ENCODE data around the gene LCT.
A peak's percentile ranks its signal among the peaks of the same experiment; 100 is the strongest.
"Not testable (repeated sequence)": the region's sequence is repeated elsewhere in the genome, so short reads cannot be mapped to it uniquely, and the experiment has no call there.

LCT gene

DNA sequence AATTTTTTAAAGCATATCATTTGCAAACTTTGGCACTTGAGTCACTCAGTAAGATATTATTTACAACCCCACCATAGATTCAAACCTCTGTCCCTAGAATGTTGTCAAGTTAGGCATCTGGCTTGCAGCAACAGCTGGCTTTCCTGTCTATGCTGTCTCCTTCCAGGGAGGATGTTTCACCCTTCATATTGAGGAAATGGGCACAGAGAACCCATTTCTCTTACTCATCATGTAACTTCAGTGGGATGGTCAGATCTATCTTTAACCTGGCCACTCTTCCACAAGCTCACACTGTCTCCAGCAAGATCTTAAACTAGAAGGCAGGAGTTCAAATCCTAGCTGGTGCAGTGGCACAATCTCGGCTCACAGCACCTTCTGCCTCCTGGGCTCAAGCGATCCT, 15.8 kb downstream of the LCT start:
- TF ChIP-seq, protein P1, sequence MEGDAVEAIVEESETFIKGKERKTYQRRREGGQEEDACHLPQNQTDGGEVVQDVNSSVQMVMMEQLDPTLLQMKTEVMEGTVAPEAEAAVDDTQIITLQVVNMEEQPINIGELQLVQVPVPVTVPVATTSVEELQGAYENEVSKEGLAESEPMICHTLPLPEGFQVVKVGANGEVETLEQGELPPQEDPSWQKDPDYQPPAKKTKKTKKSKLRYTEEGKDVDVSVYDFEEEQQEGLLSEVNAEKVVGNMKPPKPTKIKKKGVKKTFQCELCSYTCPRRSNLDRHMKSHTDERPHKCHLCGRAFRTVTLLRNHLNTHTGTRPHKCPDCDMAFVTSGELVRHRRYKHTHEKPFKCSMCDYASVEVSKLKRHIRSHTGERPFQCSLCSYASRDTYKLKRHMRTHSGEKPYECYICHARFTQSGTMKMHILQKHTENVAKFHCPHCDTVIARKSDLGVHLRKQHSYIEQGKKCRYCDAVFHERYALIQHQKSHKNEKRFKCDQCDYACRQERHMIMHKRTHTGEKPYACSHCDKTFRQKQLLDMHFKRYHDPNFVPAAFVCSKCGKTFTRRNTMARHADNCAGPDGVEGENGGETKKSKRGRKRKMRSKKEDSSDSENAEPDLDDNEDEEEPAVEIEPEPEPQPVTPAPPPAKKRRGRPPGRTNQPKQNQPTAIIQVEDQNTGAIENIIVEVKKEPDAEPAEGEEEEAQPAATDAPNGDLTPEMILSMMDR (IDR thresholded peaks at IDR 0.05; ENCODE audit: low read depth, low read length) = no peak
- no peak for DNase-seq (ENCODE audit: extremely low read depth, low read depth)

DNA sequence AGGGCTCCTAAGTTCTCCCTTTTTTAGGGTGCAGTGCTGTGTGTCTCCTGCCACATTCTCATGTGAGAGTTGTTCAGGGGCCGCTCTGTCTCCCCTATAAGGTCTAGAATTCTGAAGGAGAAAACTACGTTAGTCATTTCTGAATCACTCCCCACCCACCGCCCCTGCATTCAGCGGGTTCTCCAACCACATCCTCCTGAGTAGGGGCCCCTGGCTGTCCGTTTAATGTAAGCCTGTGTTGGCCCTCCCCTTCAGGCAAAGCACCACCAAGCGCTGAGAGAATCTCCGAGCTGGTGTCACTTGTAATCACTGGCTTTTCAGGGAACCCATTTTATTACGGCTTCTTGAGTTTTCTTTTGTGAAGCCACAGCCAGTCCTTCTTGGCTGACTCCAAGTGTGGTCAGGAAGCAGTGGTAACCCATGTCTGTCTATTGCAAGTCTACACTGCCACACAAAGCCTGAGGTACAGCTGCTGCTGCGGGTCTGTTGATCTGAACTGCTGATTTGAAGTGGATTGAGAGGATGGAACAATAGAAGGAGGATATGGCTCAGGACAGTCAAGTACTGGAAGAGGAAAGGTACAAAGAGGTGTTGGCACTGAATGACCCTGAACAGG, 16.9 kb downstream of the LCT start:
- no peak for DNase-seq (ENCODE audit: extremely low read depth, low read depth)

DNA sequence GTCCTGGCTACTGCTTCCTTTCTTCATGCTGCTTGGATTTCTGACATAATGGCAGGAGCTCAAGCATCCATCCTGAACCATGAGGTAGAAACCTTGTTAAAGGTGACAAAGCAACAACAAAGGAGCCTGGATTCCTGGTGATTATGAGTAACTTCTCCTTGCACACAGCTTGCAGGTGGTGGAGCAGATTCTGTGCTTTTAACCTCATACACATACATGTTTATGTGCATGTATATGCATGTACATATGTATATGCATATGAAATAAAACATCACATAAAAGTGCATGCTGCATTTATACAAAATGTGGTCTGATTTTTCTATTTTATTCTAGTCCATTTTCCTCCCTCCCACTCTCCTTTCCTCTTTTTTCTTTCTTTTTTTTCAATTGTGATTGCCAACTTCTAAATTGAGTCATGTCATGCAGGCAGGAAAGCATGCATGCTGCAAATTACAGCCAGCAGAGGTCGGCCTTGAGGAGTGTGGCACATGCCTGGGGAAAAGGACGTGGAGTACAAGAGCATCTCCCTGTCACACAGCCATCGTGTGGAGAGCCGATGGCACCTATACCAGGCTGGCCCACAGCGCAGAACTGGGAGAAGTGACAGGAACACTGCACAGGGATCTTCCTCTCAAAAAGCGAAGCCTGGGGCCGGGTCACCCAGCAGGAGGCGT, 17.9 kb downstream of the LCT start:
- no peak for DNase-seq (ENCODE audit: extremely low read depth, low read depth)
- TF ChIP-seq, protein P1 (IDR thresholded peaks at IDR 0.05; ENCODE audit: low read depth, low read length) = peak; percentile 33

More for the DNA sequence above, 16.9 kb downstream of the LCT start:
- TF ChIP-seq, protein P1 (IDR thresholded peaks at IDR 0.05; ENCODE audit: low read depth, low read length) = no peak

DNA sequence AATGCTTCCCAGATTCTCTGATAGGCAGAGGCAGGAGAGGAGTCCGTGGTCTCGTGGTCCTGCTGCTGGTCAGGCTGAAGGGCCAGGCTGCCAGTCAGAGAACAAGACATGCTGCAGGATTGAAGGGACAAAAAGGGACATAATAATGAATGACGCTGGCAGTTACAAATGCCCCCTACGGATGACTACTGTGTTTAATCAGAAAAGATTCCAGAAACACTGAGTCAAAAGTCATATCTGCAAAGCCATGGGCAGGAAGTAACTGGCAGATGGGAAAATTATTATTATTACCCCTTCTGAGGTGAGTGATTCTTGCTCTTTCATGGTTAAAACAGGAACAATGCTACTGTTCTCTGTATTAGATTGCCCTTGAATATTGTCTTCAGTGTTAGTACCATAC, 19.0 kb downstream of the LCT start:
- TF ChIP-seq, protein P1 (IDR thresholded peaks at IDR 0.05; ENCODE audit: low read depth, low read length) = no peak
- no peak for DNase-seq (ENCODE audit: extremely low read depth, low read depth)

DNA sequence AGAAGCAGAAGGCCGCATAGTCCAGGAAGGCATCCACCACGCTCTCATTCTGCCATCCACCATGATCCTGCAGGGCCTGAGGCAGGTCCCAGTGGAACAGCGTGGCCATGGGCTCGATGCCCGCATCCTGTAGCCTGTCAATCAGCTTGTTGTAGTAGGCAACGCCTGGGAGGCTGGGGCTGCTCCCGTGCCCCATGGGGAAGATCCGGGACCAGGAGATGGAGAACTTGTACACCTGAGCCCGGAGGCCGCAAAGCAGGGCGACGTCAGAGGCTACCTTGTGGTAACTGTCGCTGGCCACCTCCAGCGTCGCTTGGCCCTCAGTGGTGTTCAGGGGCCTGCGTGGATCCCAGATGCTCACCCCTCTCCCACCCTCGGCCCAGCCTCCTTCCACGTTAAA, 19.5 kb downstream of the LCT start:
- DNase-seq (ENCODE audit: extremely low read depth, low read depth) = no peak
- TF ChIP-seq, protein P1 (IDR thresholded peaks at IDR 0.05; ENCODE audit: low read depth, low read length) = no peak

DNA sequence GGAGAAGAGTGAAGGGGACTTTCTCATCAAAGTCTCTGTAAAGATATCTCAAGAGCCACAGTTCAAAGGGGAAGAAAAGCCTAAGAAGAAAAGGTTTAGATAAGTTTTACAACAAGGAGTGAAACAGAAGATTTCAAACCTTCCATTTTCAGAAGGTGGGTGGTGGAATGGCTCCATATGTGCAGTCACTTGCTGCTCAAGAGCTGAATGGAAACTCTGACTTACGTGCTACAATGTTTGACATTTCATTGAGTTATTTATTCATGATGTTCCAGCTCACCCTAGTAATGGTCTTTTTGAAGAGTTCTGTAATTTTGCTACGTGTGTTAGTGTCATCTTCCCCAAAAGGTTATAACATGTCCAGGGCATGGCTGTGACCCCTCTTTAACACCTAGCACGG, 21.7 kb downstream of the LCT start:
- DNase-seq (ENCODE audit: extremely low read depth, low read depth) = no peak
- TF ChIP-seq, protein P1 (IDR thresholded peaks at IDR 0.05; ENCODE audit: low read depth, low read length) = no peak

DNA sequence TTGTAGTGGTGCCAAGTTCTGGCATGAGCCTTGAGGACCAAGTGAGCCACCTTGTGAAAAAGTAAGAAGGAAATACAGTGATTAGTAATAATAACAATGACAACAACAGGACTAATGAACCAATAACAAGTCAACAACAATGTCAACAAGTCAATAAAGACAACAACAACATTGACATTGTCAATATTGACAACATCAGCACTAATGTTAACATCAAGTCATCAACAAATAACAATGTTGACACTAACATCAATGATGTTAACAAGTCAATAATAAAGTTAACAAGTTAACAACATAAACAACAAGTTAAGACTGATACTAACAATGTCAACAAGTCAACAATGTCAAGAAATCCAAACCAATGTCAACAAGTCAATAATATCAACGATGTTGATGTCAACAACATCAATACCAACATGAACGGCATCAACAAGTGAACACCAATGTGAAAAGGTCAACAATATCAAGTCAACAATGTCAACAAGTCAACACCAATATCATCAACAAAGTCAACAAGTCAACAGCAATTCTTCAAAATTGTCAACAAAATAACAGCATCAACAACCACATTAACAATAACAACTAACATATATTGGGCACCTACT, 24.0 kb downstream of the LCT start:
- no peak for DNase-seq (ENCODE audit: extremely low read depth, low read depth)

DNA sequence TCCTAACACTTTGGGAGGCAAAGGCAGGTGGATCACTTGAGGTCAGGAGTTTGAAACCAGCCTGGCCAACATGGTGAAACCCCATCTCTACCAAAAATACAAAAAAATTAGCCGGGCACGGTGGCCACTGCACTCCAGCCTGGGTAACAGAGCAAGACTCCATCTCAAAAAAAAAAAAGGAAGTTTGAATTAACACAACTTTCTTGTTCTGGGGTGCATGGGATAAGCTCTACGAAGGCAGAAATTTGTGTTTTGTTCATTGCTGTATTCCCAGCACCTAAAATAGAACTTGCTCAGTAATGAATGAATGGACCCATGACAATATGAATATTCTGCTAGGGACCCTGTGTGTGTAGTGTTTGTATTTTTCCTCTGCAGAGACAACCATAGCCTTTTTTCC, 29.1 kb downstream of the LCT start:
- not testable (repeated sequence) for DNase-seq (ENCODE audit: extremely low read depth, low read depth)

More for the DNA sequence above, 24.0 kb downstream of the LCT start:
- TF ChIP-seq, protein P1 (IDR thresholded peaks at IDR 0.05; ENCODE audit: low read depth, low read length) = no peak

Measured in AG09319 (cell line).